ENCODE results near the gene FCN1. TPM values are rescaled to one million over a fixed set of nuclear protein-coding genes. Genes with fewer than 3 reads are reported as not detected.

Gene FCN1
- total and polyA plus RNA-seq, 9 of the 15 experiments (the other 6 are each of a cell fraction or from before 2014, with no cell fraction given) = not detected

DNA sequence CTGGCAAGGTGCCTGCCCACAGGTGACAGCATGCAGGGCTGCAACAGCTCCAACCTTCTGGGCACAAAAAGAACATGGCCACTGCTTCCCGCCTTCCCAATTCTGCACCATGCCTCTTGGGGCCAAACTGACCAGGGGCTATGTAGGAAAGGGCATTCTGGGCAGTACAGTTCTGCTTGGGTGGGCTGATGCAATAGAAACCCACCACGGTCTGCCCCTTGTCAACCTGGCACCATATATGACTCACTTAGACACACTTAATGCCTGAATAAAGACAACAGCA, 40.2 kb upstream of the FCN1 start:
- Histone ChIP-seq H3K79me2 (ENCODE audit: control insufficient read depth, insufficient read depth, low read length) (no peaks in the 10 kb centered on the region), H3K36me3 (ENCODE audit: control insufficient read depth, insufficient read depth, low read length) (no peaks in the 10 kb centered on the region), H3K9me1 (ENCODE audit: control insufficient read depth, insufficient read depth, low read length) (no peaks in the 10 kb centered on the region), H2AFZ (ENCODE audit: low read depth, low read length) (no peak overlapping the region), H3K27me3 (ENCODE audit: control insufficient read depth in 2 of 2, insufficient read depth in 2 of 2, low read length in 2 of 2) (peaks cover 0 to 32% of the 10 kb centered on the region in 2 experiments; a peak in 2 of 5 replicates), H3K9me3 (replicated peaks; ENCODE audit: control insufficient read depth, insufficient read depth, low read depth, low read length) (no peaks in the 10 kb centered on the region), H3K9ac (ENCODE audit: insufficient read depth in 1 of 2, low read depth in 2 of 2, low read length in 2 of 2) (no peak overlapping the region), H4K20me1 (replicated peaks; ENCODE audit: control insufficient read depth, insufficient read depth, low read length) (no peaks in the 10 kb centered on the region), H3K4me1 (replicated peaks in 1 of 2; ENCODE audit: control insufficient read depth in 2 of 2, insufficient read depth in 2 of 2, low read length in 2 of 2) (no peaks in the 10 kb centered on the region), H3K4me3 (no peak overlapping the region), H3K27ac (ENCODE audit: extremely low read depth, low read depth, low read length) (no peak overlapping the region), H3K4me2 (ENCODE audit: insufficient read depth, low read length) (no peak overlapping the region)
- intact Hi-C loops (cut with micrococcal nuclease) (no loop called here), in situ Hi-C loops (cut with MboI) (no loop called here)
- TF ChIP-seq HSF4 (CRISPR knock-in tag; IDR thresholded peaks at IDR 0.05; ENCODE audit: borderline replicate concordance) = no peak
- TF ChIP-seq ZNF785 (CRISPR knock-in tag; IDR thresholded peaks at IDR 0.05) = no peak
- no peak for TF ChIP-seq ZNF121 (CRISPR knock-in tag; conservative IDR thresholded peaks at IDR 0.05)
- TF ChIP-seq KAT7 (CRISPR knock-in tag; IDR thresholded peaks at IDR 0.05; ENCODE audit: borderline replicate concordance) = no peak
- no peak for TF ChIP-seq THRAP3 (IDR thresholded peaks at IDR 0.05; ENCODE audit: borderline replicate concordance)
- no peak for TF ChIP-seq ZNF133 (CRISPR knock-in tag; IDR thresholded peaks at IDR 0.05)
- TF ChIP-seq NR4A1 (CRISPR knock-in tag; IDR thresholded peaks at IDR 0.05) = no peak
- no peak for TF ChIP-seq NR4A1 (tag; IDR thresholded peaks at IDR 0.05)
- no peak for TF ChIP-seq BRD9 (IDR thresholded peaks at IDR 0.05; ENCODE audit: low read depth, partially characterized antibody)
- TF ChIP-seq, protein P1, sequence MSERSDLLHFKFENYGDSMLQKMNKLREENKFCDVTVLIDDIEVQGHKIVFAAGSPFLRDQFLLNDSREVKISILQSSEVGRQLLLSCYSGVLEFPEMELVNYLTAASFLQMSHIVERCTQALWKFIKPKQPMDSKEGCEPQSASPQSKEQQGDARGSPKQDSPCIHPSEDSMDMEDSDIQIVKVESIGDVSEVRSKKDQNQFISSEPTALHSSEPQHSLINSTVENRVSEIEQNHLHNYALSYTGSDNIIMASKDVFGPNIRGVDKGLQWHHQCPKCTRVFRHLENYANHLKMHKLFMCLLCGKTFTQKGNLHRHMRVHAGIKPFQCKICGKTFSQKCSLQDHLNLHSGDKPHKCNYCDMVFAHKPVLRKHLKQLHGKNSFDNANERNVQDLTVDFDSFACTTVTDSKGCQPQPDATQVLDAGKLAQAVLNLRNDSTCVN (CRISPR knock-in tag; IDR thresholded peaks at IDR 0.05) = no peak
- TF ChIP-seq, protein P2, sequence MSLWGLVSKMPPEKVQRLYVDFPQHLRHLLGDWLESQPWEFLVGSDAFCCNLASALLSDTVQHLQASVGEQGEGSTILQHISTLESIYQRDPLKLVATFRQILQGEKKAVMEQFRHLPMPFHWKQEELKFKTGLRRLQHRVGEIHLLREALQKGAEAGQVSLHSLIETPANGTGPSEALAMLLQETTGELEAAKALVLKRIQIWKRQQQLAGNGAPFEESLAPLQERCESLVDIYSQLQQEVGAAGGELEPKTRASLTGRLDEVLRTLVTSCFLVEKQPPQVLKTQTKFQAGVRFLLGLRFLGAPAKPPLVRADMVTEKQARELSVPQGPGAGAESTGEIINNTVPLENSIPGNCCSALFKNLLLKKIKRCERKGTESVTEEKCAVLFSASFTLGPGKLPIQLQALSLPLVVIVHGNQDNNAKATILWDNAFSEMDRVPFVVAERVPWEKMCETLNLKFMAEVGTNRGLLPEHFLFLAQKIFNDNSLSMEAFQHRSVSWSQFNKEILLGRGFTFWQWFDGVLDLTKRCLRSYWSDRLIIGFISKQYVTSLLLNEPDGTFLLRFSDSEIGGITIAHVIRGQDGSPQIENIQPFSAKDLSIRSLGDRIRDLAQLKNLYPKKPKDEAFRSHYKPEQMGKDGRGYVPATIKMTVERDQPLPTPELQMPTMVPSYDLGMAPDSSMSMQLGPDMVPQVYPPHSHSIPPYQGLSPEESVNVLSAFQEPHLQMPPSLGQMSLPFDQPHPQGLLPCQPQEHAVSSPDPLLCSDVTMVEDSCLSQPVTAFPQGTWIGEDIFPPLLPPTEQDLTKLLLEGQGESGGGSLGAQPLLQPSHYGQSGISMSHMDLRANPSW (CRISPR knock-in tag; IDR thresholded peaks at IDR 0.05) = no peak
- no peak for TF ChIP-seq XRCC3 (IDR thresholded peaks at IDR 0.05)
- TF ChIP-seq RFX5 (IDR thresholded peaks at IDR 0.05; ENCODE audit: low read depth, low read length) = no peak
- TF ChIP-seq ZNF586 (CRISPR knock-in tag; conservative IDR thresholded peaks at IDR 0.05) = no peak
- TF ChIP-seq, protein P3, sequence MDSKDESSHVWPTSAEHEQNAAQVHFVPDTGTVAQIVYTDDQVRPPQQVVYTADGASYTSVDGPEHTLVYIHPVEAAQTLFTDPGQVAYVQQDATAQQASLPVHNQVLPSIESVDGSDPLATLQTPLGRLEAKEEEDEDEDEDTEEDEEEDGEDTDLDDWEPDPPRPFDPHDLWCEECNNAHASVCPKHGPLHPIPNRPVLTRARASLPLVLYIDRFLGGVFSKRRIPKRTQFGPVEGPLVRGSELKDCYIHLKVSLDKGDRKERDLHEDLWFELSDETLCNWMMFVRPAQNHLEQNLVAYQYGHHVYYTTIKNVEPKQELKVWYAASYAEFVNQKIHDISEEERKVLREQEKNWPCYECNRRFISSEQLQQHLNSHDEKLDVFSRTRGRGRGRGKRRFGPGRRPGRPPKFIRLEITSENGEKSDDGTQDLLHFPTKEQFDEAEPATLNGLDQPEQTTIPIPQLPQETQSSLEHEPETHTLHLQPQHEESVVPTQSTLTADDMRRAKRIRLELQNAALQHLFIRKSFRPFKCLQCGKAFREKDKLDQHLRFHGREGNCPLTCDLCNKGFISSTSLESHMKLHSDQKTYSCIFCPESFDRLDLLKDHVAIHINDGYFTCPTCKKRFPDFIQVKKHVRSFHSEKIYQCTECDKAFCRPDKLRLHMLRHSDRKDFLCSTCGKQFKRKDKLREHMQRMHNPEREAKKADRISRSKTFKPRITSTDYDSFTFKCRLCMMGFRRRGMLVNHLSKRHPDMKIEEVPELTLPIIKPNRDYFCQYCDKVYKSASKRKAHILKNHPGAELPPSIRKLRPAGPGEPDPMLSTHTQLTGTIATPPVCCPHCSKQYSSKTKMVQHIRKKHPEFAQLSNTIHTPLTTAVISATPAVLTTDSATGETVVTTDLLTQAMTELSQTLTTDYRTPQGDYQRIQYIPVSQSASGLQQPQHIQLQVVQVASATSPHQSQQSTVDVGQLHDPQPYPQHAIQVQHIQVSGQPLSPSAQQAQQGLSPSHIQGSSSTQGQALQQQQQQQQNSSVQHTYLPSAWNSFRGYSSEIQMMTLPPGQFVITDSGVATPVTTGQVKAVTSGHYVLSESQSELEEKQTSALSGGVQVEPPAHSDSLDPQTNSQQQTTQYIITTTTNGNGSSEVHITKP (IDR thresholded peaks at IDR 0.05; ENCODE audit: partially characterized antibody) = no peak
- TF ChIP-seq CBX2 (IDR thresholded peaks at IDR 0.05; ENCODE audit: insufficient read depth, low read length, poor library complexity, severe bottlenecking) = no peak
- no peak for ATAC-seq
- CTCF ChIA-PET (ENCODE audit: low intra/inter-chr PET ratio) = no interaction called here
- BruUV-seq (replicated peaks) = no TSS peak
- POLR2A ChIA-PET = no interaction called here
- FAIRE-seq = no peak
- 0% methylated on average over 2 of the region's 2 CpGs for WGBS (ENCODE audit: insufficient coverage, low coverage, missing lambda C conversion rate)
- no peak for DNase-seq (ENCODE audit: extremely low read depth in 1 of 4, low spot score in 3 of 4)
